Adrenal gland (tissue), 5 donors: Measurements from ENCODE around the gene RELA.

Experiments
- POLR2A ChIP-seq, 2 donors: fragments of 450-650 bp; IDR thresholded peaks; one replicate each; pipeline ENCODE4 v1.6.1; 2017; ENCODE audit warnings: antibody characterized with exemption in 2 of 2, mild to moderate bottlenecking in 2 of 2, moderate library complexity in 1 of 2
- TF ChIP-seq, protein P1 (sequence below), 6 experiments: fragments of 450-650 bp in 4 of 6; fragments of 200-600 bp in 2 of 6; sonication (generic) in 1 of 6; IDR thresholded peaks; 1 replicate in 5 of 6; 2 replicates in 1 of 6; pipeline versions ENCODE4 v1.5.1 to v1.8.0; 2016 to 2021; ENCODE audit warnings: antibody characterized with exemption in 6 of 6, mild to moderate bottlenecking in 2 of 6, moderate library complexity in 1 of 6
- donor health status: DM: no; HTN: no; CAD: no.

- no peak for TF ChIP-seq POLR2A (IDR thresholded peaks at IDR 0.05)
- TF ChIP-seq, protein P1, sequence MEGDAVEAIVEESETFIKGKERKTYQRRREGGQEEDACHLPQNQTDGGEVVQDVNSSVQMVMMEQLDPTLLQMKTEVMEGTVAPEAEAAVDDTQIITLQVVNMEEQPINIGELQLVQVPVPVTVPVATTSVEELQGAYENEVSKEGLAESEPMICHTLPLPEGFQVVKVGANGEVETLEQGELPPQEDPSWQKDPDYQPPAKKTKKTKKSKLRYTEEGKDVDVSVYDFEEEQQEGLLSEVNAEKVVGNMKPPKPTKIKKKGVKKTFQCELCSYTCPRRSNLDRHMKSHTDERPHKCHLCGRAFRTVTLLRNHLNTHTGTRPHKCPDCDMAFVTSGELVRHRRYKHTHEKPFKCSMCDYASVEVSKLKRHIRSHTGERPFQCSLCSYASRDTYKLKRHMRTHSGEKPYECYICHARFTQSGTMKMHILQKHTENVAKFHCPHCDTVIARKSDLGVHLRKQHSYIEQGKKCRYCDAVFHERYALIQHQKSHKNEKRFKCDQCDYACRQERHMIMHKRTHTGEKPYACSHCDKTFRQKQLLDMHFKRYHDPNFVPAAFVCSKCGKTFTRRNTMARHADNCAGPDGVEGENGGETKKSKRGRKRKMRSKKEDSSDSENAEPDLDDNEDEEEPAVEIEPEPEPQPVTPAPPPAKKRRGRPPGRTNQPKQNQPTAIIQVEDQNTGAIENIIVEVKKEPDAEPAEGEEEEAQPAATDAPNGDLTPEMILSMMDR (IDR thresholded peaks at IDR 0.05) = no peak
Observed at GRCh38 chr11:65629579-65629978, 33.1 kb downstream of the RELA start.
